H9 (cell line): ENCODE results near the gene KCNJ10. TPM values are rescaled to one million over a fixed set of nuclear protein-coding genes. Genes with fewer than 3 reads are reported as not detected.

Source experiments
- DNase-seq: peaks from one replicate; pipeline ENCODE4 v3.0.0-alpha.2; 2017
- H2AFZ ChIP-seq: one replicate; pipeline ENCODE4 v1.6.1; 2013; ENCODE audit warnings: mild to moderate bottlenecking, low read length, control low read depth, moderate library complexity
- H2AK5ac ChIP-seq: 2 replicates; pipeline ENCODE4 v1.6.1; 2013; ENCODE audit warnings: low read length, control low read depth, mixed read lengths; ENCODE audit not compliant: insufficient read length
- H2BK120ac ChIP-seq: one replicate; pipeline ENCODE4 v1.6.1; 2013; ENCODE audit warnings: low read depth, mild to moderate bottlenecking, low read length, control low read depth, inconsistent platforms; ENCODE audit not compliant: poor library complexity, severe bottlenecking
- H2BK12ac ChIP-seq: 2 replicates; pipeline ENCODE4 v1.6.1; 2013; ENCODE audit warnings: low read length, control low read depth, mixed read lengths, low read depth; ENCODE audit not compliant: insufficient read length
- H2BK15ac ChIP-seq: 2 replicates; pipeline ENCODE4 v1.6.1; 2013; ENCODE audit warnings: low read depth, low read length, control low read depth
- H2BK20ac ChIP-seq: one replicate; pipeline ENCODE4 v1.6.1; 2013; ENCODE audit warnings: low read depth, mild to moderate bottlenecking, low read length, control low read depth, inconsistent platforms; ENCODE audit not compliant: poor library complexity, severe bottlenecking
- H2BK5ac ChIP-seq: 2 replicates; pipeline ENCODE4 v1.6.1; 2013; ENCODE audit warnings: low read length, control low read depth, mixed read lengths; ENCODE audit not compliant: insufficient read length
- H3K14ac ChIP-seq: 2 replicates; pipeline ENCODE4 v1.6.1; 2013; ENCODE audit warnings: low read length, control low read depth; ENCODE audit not compliant: insufficient read depth
- H3K18ac ChIP-seq: 2 replicates; pipeline ENCODE4 v1.6.1; 2013; ENCODE audit warnings: low read depth, mild to moderate bottlenecking, mixed read lengths, low read length, control low read depth; ENCODE audit not compliant: insufficient read length
- H3K23ac ChIP-seq: 2 replicates; pipeline ENCODE4 v1.6.1; 2013; ENCODE audit warnings: low read length, control low read depth, mixed read lengths, low read depth; ENCODE audit not compliant: insufficient read length
- H3K23me2 ChIP-seq: 2 replicates; pipeline ENCODE4 v1.6.1; 2013; ENCODE audit warnings: low read depth, mild to moderate bottlenecking, mixed read lengths, low read length, control low read depth; ENCODE audit not compliant: insufficient read length, poor library complexity, severe bottlenecking
- H3K27ac ChIP-seq: 2 replicates; pipeline ENCODE4 v1.5.1; 2013; ENCODE audit warnings: low read length, control low read depth, mixed read lengths, low read depth; ENCODE audit not compliant: insufficient read length
- H3K27me3 ChIP-seq: 2 replicates; pipeline ENCODE4 v1.6.1; 2013; ENCODE audit warnings: low read length, control low read depth, inconsistent platforms; ENCODE audit not compliant: insufficient read depth
- H3K4ac ChIP-seq: 2 replicates; pipeline ENCODE4 v1.6.1; 2013; ENCODE audit warnings: low read depth, mild to moderate bottlenecking, control low read depth, inconsistent platforms, low read length, moderate library complexity
- H3K4me1 ChIP-seq: 2 replicates; pipeline ENCODE4 v1.6.1; 2013; ENCODE audit warnings: low read length, control low read depth, inconsistent platforms; ENCODE audit not compliant: insufficient read depth
- H3K4me2 ChIP-seq: 2 replicates; pipeline ENCODE4 v1.6.1; 2013; ENCODE audit warnings: low read length, control low read depth, mixed read lengths; ENCODE audit not compliant: insufficient read length, insufficient read depth
- H3K56ac ChIP-seq: 2 replicates; pipeline ENCODE4 v1.6.1; 2013; ENCODE audit warnings: low read depth, mild to moderate bottlenecking, mixed read lengths, low read length, control low read depth; ENCODE audit not compliant: insufficient read length
- H3K79me1 ChIP-seq: 2 replicates; pipeline ENCODE4 v1.6.1; 2013; ENCODE audit warnings: low read depth, mild to moderate bottlenecking, moderate library complexity, low read length, control low read depth, inconsistent platforms; ENCODE audit not compliant: insufficient read depth, poor library complexity, severe bottlenecking
- H3K79me2 ChIP-seq: 2 replicates; pipeline ENCODE4 v1.6.1; 2013; ENCODE audit warnings: low read length, control low read depth, inconsistent platforms; ENCODE audit not compliant: insufficient read depth
- H3K9ac ChIP-seq: 2 replicates; pipeline ENCODE4 v1.6.1; 2013; ENCODE audit warnings: low read length, control low read depth, mixed read lengths; ENCODE audit not compliant: insufficient read length; ENCODE audit errors: extremely low read depth
- H3K9me3 ChIP-seq: one replicate; pipeline ENCODE4 v1.6.1; 2013; ENCODE audit warnings: low read depth, low read length, inconsistent platforms; ENCODE audit not compliant: control insufficient read depth
- H3T11ph ChIP-seq: one replicate; pipeline ENCODE4 v1.6.1; 2013; ENCODE audit warnings: mild to moderate bottlenecking, low read length, control low read depth, inconsistent platforms
- H4K20me1 ChIP-seq: one replicate; pipeline ENCODE4 v1.6.1; 2013; ENCODE audit not compliant: control insufficient read depth, insufficient read length, insufficient read depth
- H4K5ac ChIP-seq: 2 replicates; pipeline ENCODE4 v1.6.1; 2013; ENCODE audit warnings: low read depth, mild to moderate bottlenecking, mixed read lengths, low read length, control low read depth; ENCODE audit not compliant: insufficient read length
- H4K8ac ChIP-seq: replicated peaks from 2 replicates; pipeline ENCODE4 v1.6.1; 2013; ENCODE audit warnings: low read length, control low read depth, mixed read lengths, low read depth; ENCODE audit not compliant: insufficient read length
- H4K91ac ChIP-seq: 2 replicates; pipeline ENCODE4 v1.6.1; 2013; ENCODE audit warnings: low read depth, mild to moderate bottlenecking, moderate library complexity, mixed read lengths, low read length, control low read depth; ENCODE audit not compliant: insufficient read length
- H3K27ac Mint-ChIP-seq, 3 experiments: 2 replicates in 2 of 3; 3 replicates in 1 of 3; pipeline ENCODE4 v1.8.0; 2020 to 2021; ENCODE audit warnings: mixed read lengths in 3 of 3, mild to moderate bottlenecking in 1 of 3, moderate library complexity in 1 of 3
- H3K27me3 Mint-ChIP-seq: 2 replicates; pipeline ENCODE4 v1.8.0; 2021; ENCODE audit warnings: low read depth, mild to moderate bottlenecking, moderate library complexity, mixed read lengths
- H3K36me3 Mint-ChIP-seq, 3 experiments: 2 replicates in 2 of 3; 3 replicates in 1 of 3; pipeline ENCODE4 v1.8.0; 2020 to 2021; ENCODE audit warnings: low read depth in 3 of 3, mixed read lengths in 3 of 3; ENCODE audit not compliant: insufficient read depth in 1 of 3
- H3K4me1 Mint-ChIP-seq, 2 experiments: 2 replicates each; pipeline ENCODE4 v1.8.0; 2020; ENCODE audit warnings: mixed read lengths in 2 of 2
- H3K4me3 Mint-ChIP-seq, 2 experiments: 2 replicates in 1 of 2; 3 replicates in 1 of 2; pipeline ENCODE4 v1.8.0; 2020 to 2021; ENCODE audit warnings: mild to moderate bottlenecking in 2 of 2, mixed read lengths in 2 of 2, moderate library complexity in 1 of 2
- H3K9me3 Mint-ChIP-seq, 2 experiments: 2 replicates in 1 of 2; 3 replicates in 1 of 2; pipeline ENCODE4 v1.8.0; 2020; ENCODE audit warnings: mild to moderate bottlenecking in 2 of 2, mixed read lengths in 2 of 2, moderate library complexity in 1 of 2
- WGBS: extraction: QIAGEN DNeasy Blood & Tissue Kit; methylation state at CpG from one replicate; pipeline ENCODE4 v1.1.7; 2013; ENCODE audit warnings: missing lambda C conversion rate, low lambda C conversion rate, mixed read lengths; ENCODE audit not compliant: insufficient read length; ENCODE audit errors: extremely low coverage; 5-methylcytosine and 5-hydroxymethylcytosine counted together
- total RNA-seq: library from RNA; stranded (reverse); gene quantifications from 2 replicates; pipeline ENCODE4 v1.2.1, GENCODE V29; 2021
- TF ChIP-seq, protein P1 (sequence below): fragments of 200-600 bp; sonication (generic); conservative IDR thresholded peaks from 3 replicates; pipeline ENCODE4 v1.8.0; 2021; ENCODE audit warnings: antibody characterized with exemption, mild to moderate bottlenecking

KCNJ10 gene
- total RNA-seq, 1 experiment from 2014 or later = 0.44 TPM

DNA sequence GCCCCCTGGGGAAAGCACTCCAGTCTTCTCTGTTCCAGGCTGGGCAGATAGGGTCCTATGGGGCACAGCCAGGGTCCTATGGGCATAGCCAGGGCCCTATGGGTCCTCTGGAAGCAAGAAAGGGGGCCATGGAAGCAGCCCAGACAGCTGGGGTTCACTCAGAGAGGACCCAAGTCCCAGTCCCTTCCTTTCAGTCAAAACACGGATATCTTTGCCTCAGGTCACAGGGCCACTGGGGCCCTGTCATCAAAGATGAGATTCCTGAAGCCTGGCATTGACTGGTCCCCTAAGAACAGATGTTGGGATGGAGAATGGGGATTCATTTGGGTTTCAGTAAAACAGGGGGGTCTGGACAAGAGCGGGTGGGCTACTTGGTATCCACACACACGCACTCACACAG lies 19.9 kb upstream of the KCNJ10 start:
- H2BK12ac ChIP-seq = no peak overlapping the region
- H2BK120ac ChIP-seq = no peak overlapping the region
- no peak overlapping the region for H4K8ac ChIP-seq
- no peak overlapping the region for H3K23ac ChIP-seq
- no peak overlapping the region for H3K18ac ChIP-seq
- Mint-ChIP-seq H3K9me3 (no peaks in the 10 kb centered on the region), H3K27me3 (peaks cover 14% of the 10 kb centered on the region), H3K36me3 (peaks cover 13 to 44% (median 40%) of the 10 kb centered on the region in 3 experiments), H3K27ac (no peak overlapping the region), H3K4me1 (peaks cover 9 to 13% of the 10 kb centered on the region in 2 experiments), H3K4me3 (no peak overlapping the region)
- H2BK20ac ChIP-seq = no peak overlapping the region
- H3K27me3 ChIP-seq = no peaks in the 10 kb centered on the region
- no peak overlapping the region for H3K14ac ChIP-seq
- no peak overlapping the region for H3K4ac ChIP-seq
- H3K4me1 ChIP-seq = no peaks in the 10 kb centered on the region; the same call in 1 of the 2 replicates
- H3K4me2 ChIP-seq = no peak overlapping the region
- no peak overlapping the region for H2AFZ ChIP-seq
- no peak overlapping the region for H3K27ac ChIP-seq
- no peak overlapping the region for H3T11ph ChIP-seq
- H3K9me3 ChIP-seq = no peaks in the 10 kb centered on the region
- no peaks in the 10 kb centered on the region for H3K79me2 ChIP-seq
- TF ChIP-seq, protein P1, sequence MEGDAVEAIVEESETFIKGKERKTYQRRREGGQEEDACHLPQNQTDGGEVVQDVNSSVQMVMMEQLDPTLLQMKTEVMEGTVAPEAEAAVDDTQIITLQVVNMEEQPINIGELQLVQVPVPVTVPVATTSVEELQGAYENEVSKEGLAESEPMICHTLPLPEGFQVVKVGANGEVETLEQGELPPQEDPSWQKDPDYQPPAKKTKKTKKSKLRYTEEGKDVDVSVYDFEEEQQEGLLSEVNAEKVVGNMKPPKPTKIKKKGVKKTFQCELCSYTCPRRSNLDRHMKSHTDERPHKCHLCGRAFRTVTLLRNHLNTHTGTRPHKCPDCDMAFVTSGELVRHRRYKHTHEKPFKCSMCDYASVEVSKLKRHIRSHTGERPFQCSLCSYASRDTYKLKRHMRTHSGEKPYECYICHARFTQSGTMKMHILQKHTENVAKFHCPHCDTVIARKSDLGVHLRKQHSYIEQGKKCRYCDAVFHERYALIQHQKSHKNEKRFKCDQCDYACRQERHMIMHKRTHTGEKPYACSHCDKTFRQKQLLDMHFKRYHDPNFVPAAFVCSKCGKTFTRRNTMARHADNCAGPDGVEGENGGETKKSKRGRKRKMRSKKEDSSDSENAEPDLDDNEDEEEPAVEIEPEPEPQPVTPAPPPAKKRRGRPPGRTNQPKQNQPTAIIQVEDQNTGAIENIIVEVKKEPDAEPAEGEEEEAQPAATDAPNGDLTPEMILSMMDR = no peak
- no peak overlapping the region for H2BK5ac ChIP-seq
- no peaks in the 10 kb centered on the region for H4K20me1 ChIP-seq
- no peak overlapping the region for H2BK15ac ChIP-seq
- H3K23me2 ChIP-seq = peaks cover 3% of the 10 kb centered on the region
- DNase-seq = no peak
- H4K5ac ChIP-seq = no peak overlapping the region
- no peaks in the 10 kb centered on the region for H3K79me1 ChIP-seq
- no peak overlapping the region for H4K91ac ChIP-seq
- no CpG with 5 or more reads among the region's 3 CpGs for WGBS
- no peak overlapping the region for H2AK5ac ChIP-seq
- H3K9ac ChIP-seq = no peak overlapping the region
- H3K56ac ChIP-seq = no peak overlapping the region
